NB4 (cell line): ENCODE data around the gene DRICH1.

Experiments used
- POLR2A ChIP-seq: IDR thresholded peaks from 2 replicates; pipeline ENCODE4 v1.6.1; 2011; ENCODE audit warnings: mild to moderate bottlenecking; ENCODE audit not compliant: insufficient read length; ENCODE audit errors: extremely low read depth
- TF ChIP-seq, protein P1 (sequence below): IDR thresholded peaks from 2 replicates; pipeline ENCODE4 v1.6.1; 2011; ENCODE audit warnings: low read depth, low read length
- TF ChIP-seq, protein P2 (sequence below): IDR thresholded peaks from one replicate; pipeline ENCODE4 v1.5.1; 2012; ENCODE audit warnings: low read depth, low read length

GRCh38 chr22:23569291-23569690, 62.8 kb downstream of the DRICH1 start:
- TF ChIP-seq, protein P1, sequence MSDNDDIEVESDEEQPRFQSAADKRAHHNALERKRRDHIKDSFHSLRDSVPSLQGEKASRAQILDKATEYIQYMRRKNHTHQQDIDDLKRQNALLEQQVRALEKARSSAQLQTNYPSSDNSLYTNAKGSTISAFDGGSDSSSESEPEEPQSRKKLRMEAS: no peak
- TF ChIP-seq, protein P2, sequence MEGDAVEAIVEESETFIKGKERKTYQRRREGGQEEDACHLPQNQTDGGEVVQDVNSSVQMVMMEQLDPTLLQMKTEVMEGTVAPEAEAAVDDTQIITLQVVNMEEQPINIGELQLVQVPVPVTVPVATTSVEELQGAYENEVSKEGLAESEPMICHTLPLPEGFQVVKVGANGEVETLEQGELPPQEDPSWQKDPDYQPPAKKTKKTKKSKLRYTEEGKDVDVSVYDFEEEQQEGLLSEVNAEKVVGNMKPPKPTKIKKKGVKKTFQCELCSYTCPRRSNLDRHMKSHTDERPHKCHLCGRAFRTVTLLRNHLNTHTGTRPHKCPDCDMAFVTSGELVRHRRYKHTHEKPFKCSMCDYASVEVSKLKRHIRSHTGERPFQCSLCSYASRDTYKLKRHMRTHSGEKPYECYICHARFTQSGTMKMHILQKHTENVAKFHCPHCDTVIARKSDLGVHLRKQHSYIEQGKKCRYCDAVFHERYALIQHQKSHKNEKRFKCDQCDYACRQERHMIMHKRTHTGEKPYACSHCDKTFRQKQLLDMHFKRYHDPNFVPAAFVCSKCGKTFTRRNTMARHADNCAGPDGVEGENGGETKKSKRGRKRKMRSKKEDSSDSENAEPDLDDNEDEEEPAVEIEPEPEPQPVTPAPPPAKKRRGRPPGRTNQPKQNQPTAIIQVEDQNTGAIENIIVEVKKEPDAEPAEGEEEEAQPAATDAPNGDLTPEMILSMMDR: no peak
- TF ChIP-seq POLR2A: no peak
